Suppressor macrophage (primary cell): Measurements from ENCODE around the gene RASA3.
"Not testable (repeated sequence)": the region's sequence is repeated elsewhere in the genome, so short reads cannot be mapped to it uniquely, and the experiment has no call there.

Source experiments
- DNase-seq, 4 experiments: peaks; one replicate each; pipeline ENCODE4 v3.0.0-alpha.2; 2020 to 2022

Gene RASA3

DNA sequence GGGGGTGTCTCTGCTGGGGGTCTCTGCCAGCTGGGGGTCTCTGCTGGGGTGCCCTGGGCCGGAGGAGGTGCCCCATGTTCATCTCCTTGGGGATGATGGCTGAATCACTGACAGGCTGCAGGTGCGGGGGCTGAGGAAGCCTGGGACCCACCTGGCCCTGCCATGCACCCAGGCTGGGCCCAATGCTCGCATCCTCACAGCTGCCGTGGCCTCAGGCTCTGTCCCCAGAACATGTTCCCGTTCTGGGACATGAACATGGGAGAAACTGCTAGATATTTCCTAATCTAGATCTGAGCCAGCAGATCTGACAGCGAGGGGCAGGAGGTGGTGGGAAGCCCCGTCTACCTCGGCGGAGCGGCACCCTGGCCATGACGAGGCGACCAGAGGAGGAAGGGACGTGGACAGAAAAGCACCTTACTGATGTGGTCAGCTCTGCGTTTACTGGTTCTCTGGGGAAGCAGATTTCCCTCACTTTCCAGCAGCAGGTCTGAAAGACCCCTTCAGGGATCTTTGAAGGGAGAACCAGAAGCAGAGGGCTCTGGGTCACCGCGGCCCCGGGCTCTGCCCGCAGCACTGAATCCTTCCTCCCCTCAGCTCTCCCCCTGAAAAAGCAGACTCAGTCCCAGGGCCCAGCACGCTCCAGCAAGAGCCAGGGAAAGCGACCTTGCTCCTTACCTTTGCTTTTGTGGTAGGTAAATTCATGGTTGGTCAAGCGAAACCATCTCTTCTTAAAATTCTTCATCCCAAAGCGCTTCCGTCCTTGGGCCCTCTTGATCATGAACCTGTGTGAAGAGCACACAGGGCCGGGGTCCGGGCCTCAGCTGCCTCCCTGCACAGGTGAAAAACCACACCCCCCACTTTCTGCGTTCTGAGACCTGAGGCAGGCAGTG is 132.0 kb downstream of the RASA3 start:
- DNase-seq, result no peak

DNA sequence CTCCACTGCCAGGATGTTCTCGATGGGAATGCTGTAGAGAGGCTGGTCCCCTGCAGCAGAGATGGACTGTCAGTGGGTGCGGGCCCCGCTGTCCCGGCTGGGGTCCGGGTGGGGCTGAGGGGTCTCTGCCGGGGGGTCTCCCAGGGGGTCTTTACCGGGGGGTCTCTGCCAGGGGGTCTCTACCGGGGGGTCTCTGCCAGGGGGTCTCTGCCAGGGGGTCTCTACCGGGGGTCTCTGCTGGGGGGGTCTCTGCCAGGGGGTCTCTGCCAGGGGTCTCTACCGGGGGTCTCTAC is 132.9 kb downstream of the RASA3 start:
- DNase-seq, result no peak

DNA sequence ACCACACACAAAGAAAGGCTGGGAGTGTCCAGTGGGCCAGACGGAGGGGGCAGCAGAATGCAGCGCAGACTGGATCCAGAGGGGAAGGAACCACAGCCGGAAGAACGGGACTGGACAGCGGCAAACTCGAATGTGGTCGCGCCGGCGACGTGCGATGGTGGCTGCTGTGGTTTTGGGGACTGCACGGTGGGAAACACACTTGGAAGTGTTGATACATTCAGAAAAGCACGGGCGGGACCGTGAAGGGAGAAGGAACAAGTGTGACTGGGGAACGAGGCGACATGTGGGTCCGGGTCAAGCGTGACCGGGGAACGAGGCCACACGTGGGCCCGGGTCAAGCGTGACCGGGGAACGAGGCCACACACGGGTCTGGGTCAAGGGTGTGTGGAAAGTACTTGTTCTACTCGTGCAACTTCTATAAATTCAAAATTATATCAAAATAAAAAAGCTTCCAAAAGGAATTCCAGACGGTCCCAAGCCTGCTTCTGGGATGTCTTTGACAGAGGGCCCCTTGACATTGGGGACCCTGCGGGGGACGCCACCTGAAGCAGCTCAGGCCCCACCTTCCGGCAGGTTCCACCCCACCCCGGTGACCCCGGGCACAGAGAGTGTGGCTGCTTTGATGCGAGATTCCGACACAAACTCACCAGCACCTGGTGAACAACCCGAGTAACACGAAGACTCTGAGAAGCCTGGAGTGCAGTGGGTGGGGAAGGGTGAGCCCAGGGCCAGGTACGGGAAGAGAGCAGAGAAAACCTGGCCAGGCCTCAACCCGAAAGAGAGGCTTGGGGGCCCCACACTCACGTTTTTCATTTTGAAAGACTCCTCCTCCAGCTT is 133.4 kb downstream of the RASA3 start:
- DNase-seq, result no peak

DNA sequence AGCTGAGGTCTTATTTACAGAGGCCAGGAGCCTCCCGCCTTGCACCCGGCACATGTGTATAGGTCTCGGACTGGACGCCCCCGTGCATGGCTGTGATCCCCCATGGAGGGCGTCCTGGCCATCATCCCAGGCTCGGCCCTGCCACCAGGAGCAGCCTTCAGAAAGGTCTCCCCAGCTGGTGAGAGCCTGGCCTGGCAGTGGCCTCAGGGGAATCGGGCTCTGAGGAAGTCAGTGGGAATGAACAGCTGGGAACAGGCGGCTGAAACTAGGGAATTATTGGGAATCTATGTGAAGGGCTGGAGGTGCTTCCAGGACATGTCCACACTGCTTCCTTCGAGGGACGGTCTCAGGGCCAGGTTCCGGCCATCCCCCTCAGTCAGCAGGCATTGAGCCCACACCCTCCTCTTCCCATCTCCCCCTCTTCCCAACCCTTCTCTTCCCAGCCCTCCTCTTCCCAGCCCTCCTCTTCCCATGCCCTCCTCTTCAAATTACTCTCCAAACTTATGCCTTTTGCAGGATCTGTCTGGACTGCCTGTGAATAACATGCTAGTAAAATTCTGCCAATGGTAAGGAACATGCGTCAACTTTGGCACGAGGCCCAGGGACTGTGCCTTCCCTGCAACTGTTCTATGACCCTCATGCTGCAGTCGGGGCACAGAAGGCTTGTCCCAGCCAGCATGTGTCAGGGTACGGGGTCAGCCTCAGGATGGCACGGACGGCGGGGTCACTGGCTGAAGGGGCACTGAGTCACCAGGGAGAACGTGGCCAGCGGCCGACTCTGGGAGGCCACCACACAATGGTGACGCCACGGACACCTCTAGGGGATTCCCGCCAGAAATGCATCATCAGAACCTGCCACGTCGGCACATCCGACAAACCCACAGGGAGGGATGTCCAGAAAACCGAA is 134.3 kb downstream of the RASA3 start:
- DNase-seq, result no peak

DNA sequence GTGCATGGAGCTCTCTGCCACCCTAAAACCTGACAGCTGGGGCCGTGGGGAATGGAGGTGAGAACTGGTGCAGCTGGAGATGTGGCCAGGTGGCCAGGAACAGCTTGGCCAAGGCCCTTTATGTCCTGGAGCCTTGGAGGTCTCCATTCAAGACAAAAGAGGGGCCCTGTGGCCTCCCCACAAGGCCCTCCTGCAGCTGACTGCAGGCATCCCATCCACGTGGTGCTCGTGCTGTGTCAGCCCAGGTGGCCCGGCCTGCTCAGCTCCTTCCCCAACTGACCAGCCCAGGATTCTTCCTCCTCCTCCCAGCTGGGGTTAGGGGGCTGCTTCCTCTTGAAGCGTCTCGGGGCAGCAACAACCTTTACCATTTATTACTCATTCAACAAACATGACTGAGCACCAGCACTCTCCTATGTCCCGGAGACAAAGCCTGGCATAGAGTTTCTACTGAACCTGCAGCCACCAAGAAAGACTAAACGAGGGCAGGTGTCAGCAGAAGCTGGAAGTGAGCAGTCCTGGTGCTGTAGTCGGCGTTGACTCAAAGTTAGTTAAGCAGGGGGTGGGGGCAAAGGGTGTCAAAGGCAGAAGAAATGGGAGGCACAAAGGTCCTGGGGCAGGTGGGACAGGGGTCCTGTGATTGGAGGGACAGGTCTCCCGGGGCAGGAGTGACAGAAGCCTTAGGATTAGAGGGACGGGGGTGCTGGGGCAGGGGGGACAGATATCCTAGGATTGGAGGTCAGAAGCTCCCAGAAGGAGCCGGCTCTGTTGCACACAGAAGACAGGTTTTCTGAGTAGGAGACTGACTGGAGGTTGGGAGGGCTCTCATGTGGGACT is 135.3 kb downstream of the RASA3 start:
- no peak for DNase-seq

DNA sequence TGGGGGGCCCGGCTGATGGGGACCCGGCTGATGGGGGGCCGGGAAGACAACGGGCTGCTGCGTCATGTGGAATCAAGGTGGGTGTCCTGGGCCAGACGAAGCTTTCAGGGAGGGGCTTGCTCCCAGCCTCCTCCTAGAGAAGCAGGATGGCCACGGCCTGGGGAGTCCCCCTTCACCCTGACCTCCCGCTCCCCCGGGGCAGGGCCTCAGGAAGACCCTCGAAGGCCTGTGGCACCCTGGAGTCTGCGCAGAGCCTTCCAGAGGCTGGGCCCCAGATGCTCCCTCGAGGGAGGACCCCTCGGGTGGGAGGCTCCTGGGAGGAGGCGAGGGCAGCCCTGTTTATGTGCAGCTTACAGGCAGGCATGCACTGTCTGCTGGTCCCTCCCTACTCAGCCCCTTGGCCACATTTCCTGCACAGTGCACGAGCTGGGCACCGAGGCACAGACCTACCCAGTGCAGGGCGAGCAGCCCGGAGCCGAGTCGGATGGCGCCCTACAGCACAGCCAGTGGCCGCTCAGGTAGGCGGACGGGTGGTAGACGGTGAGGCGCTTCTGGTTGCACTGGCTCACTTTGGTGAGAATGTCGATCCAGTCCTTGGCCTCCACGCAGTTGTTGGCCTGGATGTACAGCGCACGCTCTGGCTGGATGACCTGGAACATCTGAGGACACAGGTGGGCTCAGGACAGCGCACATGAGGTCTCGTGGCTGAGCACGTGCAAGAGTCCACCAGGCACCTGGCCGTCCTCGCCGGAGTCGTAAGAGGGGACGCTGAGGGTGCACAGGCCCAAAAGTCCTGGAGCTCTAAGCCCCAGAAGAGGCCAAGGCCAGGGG is 136.1 kb downstream of the RASA3 start:
- DNase-seq, result no peak

DNA sequence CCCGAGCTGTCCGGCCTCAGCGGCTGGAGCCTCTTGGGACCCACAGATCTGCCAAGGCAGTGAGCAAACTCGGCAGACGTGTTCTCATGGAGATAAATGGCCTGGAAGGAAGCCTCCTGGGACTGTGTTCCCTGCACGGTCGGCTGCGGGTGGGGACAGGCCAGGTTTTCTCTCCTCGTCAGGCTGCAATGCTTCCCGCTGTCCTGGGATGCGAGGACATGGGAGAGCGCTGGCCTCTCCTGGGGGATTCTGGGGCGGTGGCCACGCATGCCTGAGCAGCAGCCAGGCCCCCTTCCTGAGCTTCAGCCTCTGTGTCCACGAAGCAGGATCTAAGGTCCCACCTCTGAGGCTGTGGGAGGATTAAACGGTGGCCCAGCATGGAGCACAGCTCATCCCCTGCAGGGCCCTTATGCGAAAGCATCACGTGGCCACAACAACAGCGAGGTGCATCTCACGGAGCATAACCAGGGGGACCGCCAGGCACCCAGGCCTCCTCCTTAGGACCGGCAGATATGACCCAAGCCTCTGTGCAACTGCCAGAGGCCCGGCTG is 137.3 kb downstream of the RASA3 start:
- no peak for DNase-seq

DNA sequence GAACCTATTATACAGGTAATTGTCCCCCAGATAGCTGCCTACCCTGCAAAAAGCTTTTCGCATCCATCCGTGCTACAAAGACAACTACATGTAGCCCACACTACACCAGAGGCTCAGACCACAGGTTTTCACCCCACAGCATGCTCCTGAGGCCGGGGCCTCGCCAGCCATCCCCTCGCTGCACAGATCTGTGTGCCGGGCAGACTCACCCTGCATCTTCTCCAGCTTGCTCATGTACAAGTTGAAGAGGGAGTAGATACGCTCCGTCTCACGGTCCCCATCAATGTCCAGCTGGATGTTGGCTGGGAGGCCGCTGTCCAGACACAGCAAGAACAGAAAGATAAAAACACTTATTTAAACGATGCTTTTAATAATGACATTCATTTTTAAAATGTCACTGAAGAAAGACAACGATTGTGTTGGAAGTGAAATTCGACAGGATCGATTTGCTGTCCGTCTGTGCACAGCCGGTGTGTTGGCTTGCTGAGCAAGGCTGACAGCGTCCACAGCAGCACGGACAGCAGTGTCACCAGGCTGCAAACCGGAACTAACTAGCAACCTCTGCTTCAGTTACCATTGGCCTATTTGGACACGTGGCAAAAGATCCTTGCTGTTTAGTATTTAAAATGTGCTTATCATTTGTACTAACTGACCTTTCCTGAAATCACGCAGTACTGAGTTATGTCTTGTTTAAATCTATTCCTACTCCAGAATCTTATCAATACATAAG is 140.0 kb downstream of the RASA3 start:
- DNase-seq, result no peak

DNA sequence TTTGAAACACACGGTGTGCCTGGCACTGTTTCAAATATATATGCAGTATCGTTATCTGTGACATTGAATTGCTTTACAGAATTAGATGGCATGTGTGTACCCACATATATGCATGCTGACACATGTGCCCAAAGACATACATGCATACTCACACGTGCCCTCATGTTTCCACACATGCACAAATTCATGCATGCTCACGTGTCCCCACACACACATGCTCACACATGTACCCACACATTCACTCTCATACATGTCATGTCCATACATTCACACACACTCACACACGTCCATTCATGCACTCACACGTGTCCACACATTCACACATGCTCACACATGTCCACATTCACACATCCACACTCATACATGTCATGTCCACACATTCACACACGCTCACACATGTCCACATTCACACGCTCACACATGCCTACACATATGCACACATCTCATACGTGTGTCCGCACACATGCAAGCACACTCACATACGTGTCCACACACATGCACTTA is 140.7 kb downstream of the RASA3 start:
- no peak for DNase-seq

DNA sequence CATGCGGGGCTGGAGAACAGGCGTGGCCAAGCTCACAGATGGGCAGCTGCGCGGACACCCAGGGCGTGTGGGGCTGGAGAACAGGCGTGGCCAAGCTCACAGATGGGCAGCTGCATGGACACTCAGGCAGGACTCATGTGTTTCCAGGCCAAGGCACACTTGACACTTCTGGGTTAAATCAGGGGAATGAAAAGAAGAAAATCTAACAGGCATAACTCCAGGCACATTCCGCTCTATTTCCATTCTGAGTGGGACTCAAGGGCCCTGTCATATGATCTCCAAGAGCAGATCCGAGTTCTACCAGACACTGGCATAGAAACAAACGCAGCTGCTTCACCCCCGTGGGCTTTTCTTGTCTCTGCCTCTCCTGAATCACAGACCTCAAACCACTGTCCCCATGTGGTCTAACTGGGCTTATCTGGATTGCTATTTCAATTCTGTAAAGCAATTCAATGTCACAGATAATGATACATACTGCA is 141.2 kb downstream of the RASA3 start:
- DNase-seq, result no peak

DNA sequence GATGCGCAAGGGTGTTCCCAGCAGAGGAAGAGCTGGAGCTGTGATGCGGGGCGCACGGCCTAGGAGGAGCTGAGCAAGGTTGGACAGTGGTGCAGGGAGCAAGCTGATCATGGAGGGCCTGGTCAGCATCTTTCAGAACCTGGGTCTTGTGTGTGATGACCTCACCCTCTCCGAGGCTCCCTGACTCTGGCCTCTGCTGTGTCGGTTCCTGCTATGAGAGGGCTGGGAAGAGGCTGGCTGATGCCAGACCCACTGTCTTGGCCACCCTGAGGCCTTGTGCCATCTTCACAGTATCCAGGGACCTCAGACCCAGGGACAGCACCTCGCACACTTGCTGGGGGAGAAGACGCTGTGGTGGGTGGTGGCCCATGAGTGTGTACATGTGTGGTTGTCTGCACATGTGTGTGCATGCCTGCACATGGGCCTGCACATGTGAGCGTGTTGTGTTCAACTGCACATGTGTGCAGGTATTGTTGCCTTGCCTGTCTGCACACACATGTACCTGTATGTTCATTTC is 142.0 kb downstream of the RASA3 start:
- DNase-seq, result no peak

DNA sequence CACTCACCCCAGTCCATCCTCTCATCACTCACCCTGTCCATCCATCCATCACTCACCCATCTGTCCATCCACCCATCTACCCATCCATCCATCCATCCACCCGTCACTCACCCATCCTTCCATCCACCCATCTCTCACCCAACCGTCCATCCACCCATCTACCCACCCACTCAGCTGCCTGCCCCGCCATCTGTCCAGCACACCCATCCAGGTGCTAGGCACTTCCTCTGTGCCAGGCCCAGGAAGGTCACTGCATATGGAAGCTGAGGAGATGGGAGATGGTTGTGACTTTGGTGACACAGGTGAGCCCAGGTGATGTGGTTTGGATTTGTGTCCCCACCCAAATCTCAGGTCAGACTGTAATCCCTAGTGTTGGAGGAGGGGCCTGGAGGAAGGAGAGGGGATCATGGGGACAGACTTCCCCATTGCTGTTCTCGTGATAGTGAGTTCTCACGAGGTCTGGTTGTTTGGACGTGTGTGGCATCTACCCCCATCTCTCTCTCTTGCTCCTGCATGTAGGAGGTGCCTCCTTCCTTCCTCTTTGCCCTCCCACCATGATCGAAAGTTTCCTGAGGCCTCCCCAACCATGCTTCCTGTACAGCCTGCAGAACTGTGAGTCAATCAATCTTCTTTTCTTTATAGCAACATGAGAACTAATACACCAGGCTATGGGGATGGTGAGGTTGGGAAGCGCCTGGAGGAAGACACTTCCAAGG is 142.7 kb downstream of the RASA3 start:
- peak; percentile 5 to 38 (median 15) for DNase-seq

DNA sequence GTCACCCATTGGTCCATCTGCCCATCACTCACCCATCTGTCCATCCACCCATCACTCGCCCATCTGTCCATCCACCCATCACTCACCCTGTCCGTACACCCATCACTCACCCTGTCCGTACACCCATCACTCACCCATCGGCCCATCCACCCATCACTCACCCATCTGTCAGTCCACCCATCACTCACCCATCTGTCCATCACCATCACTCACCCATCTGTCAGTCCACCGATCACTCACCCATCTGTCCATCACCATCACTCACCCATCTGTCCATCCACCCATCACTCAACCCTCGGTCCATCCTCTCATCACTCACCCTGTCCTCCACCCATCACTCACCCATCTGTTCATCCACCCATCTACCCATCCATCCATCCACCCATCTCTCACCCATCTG is 143.6 kb downstream of the RASA3 start:
- DNase-seq, result not testable (repeated sequence)

DNA sequence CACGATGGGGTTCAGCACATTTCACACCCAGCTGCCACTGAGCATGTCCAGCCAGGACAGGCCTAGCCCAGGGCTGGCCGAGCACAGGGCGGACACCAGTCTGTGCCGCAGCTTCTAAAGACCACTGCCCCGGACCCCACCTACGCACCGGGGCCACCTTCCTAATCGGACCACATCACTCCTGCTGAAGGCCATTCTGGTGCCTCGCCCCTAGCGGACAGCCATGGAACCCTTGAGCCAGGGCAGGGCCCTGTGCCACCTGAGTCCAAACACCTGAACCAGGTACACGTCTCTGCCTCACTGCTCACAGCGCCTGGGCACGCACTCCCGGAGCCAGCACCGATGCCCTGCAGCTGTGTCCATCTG is 150.1 kb downstream of the RASA3 start:
- DNase-seq, result no peak

DNA sequence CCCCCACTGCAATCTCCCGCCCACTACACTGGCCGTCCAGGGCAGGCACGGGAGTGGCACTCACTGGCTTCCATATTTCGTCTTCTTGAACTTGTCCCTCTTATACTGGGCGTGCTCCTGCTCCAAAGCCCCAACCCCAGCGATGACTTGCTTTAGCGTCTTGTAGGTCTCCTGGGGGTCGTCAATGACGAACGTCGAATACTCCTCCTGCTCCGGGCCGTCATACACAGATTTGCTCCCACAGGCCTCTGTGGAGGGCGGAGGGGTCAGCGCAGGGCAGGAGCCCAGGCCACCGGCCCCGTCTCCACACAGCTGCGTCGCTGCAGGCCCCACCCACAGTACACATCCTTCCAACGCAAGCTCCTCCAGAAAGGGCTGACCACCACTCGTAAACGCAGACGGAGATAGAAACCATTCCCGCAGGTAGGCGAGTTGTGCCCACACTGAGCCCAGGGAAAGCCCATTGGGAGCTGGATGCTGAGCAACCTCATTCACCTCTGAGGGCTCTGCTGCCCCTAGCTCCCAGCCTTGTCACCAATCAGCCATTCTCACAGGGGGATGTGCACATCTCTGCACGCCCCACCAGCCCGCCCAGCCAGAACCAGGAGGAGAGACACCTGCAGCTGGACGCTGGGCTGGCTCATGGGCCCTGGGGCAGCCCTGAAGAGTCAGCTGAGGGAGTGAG is 150.7 kb downstream of the RASA3 start:
- DNase-seq, result no peak

DNA sequence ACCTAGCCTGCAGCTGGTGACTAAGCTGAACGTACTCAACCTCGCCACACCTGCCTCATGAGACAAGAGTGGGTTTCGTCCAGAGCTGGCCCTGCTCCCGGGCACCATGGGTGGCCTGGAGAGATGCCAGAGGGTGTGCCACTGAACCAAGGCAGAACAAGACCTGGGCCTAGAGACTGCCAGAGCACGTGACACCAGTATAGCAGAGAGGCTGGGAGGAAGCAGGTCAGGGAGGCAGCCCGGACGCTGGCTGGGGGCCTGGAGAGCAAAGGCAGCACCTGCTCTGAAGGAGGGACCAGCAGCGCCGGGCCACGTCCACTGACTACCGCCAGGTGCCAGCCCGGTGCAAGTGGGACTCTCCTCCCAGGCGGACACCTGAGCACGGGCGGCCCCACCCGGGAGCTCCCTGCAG is 151.2 kb downstream of the RASA3 start:
- DNase-seq, result no peak

DNA sequence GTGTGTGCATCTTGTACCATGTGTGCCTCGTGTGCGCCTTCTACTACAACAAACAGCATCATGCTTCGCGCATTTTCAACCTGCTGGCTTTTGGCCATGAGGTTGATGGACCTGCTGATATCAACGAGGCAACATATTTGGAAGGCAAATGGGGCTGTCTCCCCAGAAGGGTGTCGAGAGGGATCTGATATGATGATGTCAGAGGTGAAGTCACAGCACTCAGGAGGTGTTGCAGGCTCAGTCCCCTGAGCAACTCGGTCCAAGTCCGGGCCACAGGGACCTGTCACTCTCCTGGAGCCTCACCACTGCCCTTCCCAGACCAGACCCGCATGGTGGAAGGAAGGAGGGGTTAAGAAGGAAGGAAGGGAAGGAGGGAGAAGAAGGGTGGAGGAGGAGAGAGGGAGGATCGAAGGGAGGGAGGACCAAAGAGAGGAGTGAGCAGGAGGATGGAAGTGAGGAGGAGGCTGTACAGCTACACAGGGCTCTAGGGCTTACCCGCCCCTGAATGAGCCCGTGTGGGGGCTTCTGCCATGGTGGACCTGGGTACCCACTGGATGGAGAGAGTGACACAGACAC is 151.8 kb downstream of the RASA3 start:
- no peak for DNase-seq
